NCI-H146 treated with DMSO at 0.1 percent for 48 hours (cell line): ENCODE data around the gene COG5.

Experiments
- DNase-seq: peaks from one replicate; lab custom pipeline; 2025; ENCODE audit not compliant: unreplicated experiment; lab: John Stamatoyannopoulos, UW

Gene COG5

DNA sequence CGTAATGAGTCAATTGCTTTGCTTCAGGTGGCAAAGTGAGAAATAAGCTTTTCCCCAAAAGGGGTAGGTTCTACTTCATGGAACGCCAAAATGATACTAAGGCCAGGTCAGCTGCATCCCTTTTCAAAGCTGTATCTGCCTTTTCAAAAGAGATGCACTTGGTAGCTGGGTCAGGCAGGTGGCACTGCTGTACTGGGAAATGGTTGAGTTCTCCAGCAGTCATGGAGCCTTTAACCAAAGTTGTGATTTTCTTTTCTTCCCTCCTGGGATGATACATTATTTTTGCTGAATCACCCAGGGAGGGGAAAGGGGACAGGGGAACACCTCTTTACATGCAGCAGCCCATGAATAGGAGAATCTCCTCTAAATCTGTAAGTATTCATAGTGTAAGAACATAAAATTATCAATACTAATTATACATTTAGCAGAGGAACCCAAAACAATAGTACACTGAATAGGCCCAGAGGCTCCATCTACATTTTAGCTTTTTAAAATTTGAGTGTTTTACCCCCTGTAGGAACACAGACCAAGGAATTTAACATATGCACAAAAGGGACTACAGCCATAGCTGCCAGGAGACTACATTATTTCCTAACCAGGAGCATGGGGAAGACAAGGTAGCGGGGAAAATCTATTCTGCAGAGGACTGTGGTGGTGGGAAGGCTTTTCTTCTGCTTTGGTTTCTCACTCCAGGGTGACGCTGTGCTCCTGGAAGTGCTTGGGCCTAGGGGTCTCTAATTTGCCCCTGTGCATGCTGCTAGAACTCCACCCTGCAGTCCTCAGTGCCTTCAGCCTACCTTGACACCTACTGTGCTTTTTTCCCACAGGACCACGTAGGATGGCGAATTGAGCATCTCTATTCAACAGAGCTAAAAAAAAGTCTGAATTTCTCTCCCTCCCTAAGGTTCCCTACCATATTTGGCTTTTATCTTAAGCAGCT, 100.3 kb downstream of the COG5 start:
- DNase-seq = peak; percentile 53

GRCh38 chr7:107461938-107462533, 101.7 kb downstream of the COG5 start:
- DNase-seq = no peak

GRCh38 chr7:107453388-107453787, 110.3 kb downstream of the COG5 start:
- no peak for DNase-seq

- DNase-seq = no peak
Observed at GRCh38 chr7:107450970-107451369, 112.8 kb downstream of the COG5 start.

DNA sequence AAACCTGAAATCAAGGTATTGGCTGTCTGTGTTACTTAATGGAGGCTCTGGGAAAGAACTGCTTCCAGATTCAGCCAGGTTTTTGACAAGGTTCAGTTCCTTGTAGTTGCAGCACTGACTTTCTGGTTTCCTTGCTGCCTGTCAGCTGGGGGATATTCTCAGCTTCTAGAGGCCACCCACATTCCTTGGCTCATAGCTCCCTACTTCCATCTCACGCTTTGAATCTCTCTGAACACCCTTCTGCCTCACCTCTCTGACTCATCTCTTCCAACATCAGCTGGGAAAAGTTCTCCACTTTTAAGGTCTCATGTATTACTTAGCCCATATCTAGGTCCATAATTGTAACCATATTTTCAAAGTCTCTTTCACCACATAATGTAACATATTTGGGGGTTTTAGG, 116.7 kb downstream of the COG5 start:
- DNase-seq = no peak

DNA sequence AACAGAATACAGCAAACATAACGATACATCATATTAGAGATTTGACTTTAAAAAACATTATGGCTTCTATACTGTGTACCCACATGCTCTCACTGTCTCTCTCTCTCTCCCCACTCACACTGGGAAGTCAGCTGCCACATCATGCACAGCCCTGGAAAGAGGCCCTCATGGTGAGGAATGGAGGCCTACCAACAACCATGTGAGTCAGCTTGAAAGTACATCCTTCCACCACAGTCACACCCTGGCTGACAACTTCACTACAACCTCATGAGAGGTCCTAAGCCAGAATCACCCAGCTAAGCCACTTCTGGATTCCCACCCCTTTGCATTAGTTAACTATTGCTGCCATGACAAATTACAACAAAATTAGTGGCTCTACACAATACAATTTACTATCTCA, 117.2 kb downstream of the COG5 start:
- DNase-seq = no peak

DNA sequence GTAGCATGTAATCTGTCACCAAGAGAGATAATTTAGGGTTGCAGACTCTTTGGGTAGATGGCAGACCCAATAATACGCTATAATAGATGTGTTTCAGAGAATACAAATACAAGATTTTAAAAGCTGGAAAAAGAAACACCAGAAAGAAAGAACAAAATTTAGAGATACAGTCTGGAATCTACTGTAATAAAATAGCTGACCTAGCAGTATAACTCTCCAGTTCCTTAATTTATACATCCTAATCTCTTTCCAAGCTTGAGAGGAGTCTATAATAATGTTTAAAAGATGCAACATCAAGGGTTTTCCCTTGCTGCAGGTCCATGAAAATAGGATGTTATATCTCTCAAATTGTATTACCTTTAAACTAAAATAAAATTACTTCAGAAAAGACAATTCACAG, 121.0 kb downstream of the COG5 start:
- DNase-seq = no peak

- DNase-seq = no peak
Observed at GRCh38 chr7:107441581-107442422, 121.9 kb downstream of the COG5 start.

DNA sequence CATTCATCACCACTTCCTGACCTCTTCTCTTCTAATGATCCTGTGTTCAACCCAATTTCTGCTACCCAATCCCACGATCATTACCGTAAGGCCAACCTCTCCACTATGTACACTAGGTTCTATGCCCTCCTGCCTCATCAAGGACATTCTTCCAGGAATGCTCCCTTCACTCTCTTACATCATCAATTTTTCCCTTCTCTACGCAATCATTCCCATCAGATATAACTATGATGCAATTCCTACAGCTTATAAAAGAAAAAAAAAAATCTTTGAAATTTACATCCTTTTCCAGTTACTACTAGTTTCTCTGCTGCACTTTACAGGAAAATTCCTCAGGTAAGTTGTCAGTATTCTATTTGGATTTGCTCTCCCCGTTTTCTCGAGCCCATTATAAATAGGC, 124.7 kb downstream of the COG5 start:
- DNase-seq = no peak

- DNase-seq = no peak
Observed at GRCh38 chr7:107435749-107436148, 128.0 kb downstream of the COG5 start.

DNA sequence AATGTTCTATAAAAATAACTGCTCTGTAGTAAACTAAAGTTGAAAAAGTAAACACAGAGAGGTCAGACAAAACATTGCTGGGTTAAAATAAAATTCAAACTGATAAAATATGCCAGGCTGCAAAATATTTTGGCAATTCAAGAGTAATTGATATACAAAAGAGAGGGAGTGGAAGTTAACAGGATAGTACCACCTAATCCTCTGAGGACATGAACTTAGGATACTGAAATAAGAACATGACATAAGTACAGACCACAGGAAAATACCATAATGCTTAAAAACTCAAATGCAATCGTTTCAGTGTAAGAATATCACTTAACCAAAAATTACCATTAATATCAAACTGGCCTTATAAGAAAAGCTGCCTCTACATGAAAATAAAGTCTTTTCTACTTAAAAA, 131.5 kb downstream of the COG5 start:
- no peak for DNase-seq

GRCh38 chr7:107430057-107430456, 133.7 kb downstream of the COG5 start:
- DNase-seq = no peak

- no peak for DNase-seq
Observed at GRCh38 chr7:107428642-107429041, 135.1 kb downstream of the COG5 start.

DNA sequence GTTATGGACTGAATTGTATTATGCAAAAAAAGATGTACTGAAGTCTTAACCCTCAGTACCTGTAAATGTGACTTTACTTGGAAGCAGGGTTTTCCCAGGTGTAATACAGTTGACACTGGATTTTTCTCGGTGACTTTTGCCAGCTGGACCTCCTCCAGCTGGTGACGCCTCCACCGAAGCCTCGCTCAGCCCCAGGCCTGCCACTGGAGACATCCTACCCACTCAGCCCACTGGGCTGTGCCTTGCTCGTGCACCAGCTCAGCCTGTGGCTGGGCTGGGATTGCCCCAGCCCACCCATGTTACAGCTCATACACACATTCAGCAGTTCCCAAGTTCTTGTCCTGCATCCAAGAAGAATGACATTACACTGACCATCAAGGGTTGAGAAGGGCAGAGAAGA, 136.3 kb downstream of the COG5 start:
- no peak for DNase-seq

DNA sequence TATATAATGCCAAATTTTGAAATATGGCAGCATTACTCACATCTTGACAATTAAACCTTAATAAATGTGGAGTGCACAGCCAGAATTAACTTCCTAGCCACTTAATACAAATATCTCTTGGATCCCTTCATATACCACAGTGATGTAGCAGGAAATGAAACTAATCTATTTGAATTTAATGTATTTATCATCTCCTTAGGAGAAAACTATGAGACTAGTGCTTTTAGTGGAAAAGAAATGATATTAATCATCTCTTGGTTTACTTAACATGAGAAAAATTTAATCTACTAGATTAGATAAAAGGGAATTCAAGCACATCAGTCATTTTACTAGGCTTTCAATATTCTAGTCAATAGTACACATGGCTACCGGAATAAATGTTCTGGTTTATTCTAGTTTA, 149.5 kb downstream of the COG5 start:
- DNase-seq = no peak

DNA sequence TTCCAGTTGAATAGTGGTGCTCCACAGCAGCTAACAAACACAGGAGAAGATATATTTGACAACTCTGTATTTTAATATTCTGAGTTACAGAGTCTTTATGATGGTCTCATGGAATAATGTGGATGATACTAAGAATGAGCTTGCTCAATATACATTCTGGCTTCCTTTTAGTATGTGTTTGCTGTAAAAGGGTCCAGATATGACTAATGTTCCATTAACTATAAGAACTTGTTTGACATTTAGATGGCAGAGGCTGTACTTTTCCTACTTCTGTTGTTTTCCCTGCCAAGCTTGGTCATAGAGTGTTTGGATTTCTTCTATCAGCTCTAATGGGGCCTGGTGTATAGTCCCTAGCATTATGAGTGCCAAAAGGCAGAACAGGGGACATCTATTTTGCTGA, 155.4 kb downstream of the COG5 start:
- DNase-seq = no peak

GRCh38 chr7:107405559-107405958, 158.2 kb downstream of the COG5 start:
- no peak for DNase-seq

- peak; percentile 57 for DNase-seq
Observed at GRCh38 chr7:107404740-107405537, 158.8 kb downstream of the COG5 start.

DNA sequence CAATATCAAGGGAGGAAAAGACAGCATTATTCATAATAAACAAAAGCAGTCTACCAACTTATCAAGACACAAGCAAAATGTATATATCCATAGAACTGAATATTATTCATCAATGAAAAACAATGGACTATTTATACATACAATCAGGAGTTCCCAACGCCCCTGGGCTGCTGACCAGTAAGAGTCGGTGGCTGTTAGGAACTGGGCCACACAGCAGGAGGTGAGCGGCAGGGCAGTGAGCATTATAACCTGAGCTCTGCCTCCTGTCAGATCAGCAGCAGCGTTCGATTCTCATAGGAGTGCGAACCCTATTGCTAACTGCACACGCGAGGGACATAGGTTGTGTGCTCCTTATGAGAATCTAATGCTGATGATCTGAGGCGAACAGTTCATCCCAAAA, 165.6 kb downstream of the COG5 start:
- no peak for DNase-seq

DNA sequence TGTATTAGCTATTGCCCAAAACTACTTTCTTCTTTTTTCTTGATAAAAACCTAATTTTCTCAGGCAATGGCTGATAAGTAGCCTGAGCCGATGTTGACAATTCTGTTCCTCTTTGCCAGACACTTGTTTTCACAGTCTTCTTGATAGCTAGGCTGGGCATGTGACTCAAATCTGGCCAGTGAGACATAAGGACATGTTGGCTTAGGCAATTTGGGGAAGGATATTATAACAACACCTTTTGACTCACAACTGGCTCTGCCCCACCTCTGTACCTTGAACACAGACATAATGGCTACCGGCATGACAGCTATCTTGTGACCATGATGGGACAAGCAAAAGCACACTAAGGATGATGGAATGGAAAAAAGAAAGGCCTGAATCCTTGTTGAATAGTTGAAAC, 166.7 kb downstream of the COG5 start:
- DNase-seq = no peak

GRCh38 chr7:107396081-107396480, 167.6 kb downstream of the COG5 start:
- no peak for DNase-seq
